PC-9 (cell line): ENCODE results near the gene TBC1D24.
"Not testable (repeated sequence)": the region's sequence is repeated elsewhere in the genome, so short reads cannot be mapped to it uniquely, and the experiment has no call there.

ENCODE experiments used
- EZH2 ChIP-seq: fragments of 200-600 bp; sonication (generic); IDR thresholded peaks from 2 replicates; pipeline ENCODE4 v1.8.0; 2017; ENCODE audit warnings: antibody characterized with exemption, low read depth
- TF ChIP-seq, protein P1 (sequence below): fragments of 200-600 bp; sonication (generic); conservative IDR thresholded peaks from 2 replicates; pipeline ENCODE4 v1.6.1; 2017; ENCODE audit warnings: mixed run types, antibody characterized with exemption, mild to moderate bottlenecking, moderate library complexity

DNA sequence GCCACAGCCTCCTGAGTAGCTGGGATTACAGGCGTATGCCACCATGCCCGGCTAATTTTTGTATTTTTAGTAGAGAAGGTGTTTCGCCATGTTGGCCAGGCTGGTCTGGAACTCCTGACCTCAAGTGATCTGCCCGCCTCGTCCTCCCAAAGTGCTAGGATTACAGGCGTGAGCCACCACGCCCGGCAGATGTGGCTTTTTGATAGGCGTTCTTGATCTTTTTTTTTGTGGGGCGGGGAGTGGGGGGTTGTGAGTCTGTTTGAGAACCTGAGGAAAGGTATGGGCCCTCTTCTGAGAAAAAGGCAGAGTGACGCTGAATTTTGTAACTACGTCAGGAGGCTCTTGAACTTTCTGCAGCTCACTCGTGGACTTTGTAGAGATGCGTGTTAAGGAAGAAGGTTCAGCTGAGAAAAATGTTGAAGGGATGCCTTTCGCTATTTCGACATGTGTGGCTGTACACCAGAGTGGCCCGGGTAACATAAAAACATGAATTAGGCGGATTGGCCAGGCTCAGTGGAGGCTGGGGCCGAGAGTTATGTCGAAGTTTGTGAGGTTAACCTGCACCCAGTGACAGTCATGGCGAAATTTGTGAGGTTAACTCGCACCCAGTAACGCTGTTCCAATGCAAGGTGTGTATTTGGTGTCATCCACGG, 64.4 kb downstream of the TBC1D24 start:
- TF ChIP-seq, protein P1, sequence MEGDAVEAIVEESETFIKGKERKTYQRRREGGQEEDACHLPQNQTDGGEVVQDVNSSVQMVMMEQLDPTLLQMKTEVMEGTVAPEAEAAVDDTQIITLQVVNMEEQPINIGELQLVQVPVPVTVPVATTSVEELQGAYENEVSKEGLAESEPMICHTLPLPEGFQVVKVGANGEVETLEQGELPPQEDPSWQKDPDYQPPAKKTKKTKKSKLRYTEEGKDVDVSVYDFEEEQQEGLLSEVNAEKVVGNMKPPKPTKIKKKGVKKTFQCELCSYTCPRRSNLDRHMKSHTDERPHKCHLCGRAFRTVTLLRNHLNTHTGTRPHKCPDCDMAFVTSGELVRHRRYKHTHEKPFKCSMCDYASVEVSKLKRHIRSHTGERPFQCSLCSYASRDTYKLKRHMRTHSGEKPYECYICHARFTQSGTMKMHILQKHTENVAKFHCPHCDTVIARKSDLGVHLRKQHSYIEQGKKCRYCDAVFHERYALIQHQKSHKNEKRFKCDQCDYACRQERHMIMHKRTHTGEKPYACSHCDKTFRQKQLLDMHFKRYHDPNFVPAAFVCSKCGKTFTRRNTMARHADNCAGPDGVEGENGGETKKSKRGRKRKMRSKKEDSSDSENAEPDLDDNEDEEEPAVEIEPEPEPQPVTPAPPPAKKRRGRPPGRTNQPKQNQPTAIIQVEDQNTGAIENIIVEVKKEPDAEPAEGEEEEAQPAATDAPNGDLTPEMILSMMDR = not testable (repeated sequence)
- not testable (repeated sequence) for TF ChIP-seq EZH2
